ENCODE results near the gene SHC2.

GRCh38 chr19:495402-496111 lies 34.7 kb upstream of the SHC2 start:
- TF ChIP-seq EP300 (IDR thresholded peaks at IDR 0.05; ENCODE audit: low read length) (no peak), CTCF (IDR thresholded peaks at IDR 0.05 in 2 of 3, conservative IDR thresholded peaks at IDR 0.05 in 1 of 3; ENCODE audit: insufficient read depth in 2 of 3, low read depth in 1 of 3, low read length in 3 of 3) (peak; percentile 66 to 88 (median 84)), HDAC2 (IDR thresholded peaks at IDR 0.05) (peak; percentile 77; the same call in 1 of the 2 replicates), ZFP1 (CRISPR knock-in tag; IDR thresholded peaks at IDR 0.05) (no peak), EZH2 (IDR thresholded peaks at IDR 0.05; ENCODE audit: borderline replicate concordance, low read depth, low read length) (no peak), RBM22 (IDR thresholded peaks at IDR 0.05; ENCODE audit: low read depth, low read length, poor library complexity, severe bottlenecking) (no peak)
- TF ChIP-seq, protein P1, sequence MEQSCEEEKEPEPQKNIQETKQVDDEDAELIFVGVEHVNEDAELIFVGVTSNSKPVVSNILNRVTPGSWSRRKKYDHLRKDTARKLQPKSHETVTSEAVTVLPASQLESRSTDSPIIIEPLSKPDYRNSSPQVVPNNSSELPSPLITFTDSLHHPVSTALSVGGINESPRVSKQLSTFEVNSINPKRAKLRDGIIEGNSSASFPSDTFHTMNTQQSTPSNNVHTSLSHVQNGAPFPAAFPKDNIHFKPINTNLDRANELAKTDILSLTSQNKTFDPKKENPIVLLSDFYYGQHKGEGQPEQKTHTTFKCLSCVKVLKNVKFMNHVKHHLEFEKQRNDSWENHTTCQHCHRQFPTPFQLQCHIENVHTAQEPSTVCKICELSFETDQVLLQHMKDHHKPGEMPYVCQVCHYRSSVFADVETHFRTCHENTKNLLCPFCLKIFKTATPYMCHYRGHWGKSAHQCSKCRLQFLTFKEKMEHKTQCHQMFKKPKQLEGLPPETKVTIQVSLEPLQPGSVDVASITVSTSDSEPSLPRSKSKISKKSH (CRISPR knock-in tag; IDR thresholded peaks at IDR 0.05): no peak

Data from K562 (cell line).